ENCODE data around the gene PXDN.

DNA sequence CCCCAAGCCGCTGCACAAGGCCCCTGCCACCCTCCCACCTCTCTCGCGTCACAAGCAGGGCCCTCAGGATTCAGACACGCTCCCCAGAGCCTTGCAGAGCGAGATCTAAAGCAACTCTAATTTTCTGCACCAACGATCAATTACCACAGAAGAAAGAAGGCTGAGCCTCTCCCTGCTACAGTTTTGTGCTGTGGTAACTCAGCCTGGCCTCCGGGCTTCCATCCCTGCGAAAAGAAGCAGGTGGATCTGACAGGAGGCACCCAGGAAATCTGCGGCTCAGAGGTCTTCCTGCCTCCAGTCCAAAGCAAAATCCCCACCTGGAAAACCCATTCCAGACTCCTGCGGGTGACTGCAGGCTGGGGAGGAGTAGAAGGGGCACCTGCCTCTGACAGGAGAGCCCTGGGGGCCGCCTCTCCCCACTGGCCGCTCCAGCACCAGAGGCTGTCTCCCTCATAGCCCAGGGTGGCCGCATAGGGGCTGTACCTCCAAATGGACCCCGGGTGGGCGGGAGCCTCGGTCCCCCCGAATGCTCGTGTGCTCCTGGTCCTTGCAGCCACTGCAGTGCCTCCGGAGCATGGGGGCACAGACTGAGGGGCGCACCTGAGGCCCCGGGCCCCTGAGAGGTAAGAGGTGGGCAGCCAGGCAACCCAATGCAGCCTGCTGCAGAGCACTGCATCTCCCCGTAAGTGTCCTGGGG, 31.0 kb downstream of the PXDN start:
- TF ChIP-seq, protein P1, sequence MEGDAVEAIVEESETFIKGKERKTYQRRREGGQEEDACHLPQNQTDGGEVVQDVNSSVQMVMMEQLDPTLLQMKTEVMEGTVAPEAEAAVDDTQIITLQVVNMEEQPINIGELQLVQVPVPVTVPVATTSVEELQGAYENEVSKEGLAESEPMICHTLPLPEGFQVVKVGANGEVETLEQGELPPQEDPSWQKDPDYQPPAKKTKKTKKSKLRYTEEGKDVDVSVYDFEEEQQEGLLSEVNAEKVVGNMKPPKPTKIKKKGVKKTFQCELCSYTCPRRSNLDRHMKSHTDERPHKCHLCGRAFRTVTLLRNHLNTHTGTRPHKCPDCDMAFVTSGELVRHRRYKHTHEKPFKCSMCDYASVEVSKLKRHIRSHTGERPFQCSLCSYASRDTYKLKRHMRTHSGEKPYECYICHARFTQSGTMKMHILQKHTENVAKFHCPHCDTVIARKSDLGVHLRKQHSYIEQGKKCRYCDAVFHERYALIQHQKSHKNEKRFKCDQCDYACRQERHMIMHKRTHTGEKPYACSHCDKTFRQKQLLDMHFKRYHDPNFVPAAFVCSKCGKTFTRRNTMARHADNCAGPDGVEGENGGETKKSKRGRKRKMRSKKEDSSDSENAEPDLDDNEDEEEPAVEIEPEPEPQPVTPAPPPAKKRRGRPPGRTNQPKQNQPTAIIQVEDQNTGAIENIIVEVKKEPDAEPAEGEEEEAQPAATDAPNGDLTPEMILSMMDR (IDR thresholded peaks at IDR 0.05), result no peak
- TF ChIP-seq POLR2A (IDR thresholded peaks at IDR 0.05), result no peak
